DOHH2 (cell line): Measurements from ENCODE around the gene TIMMDC1.
"Not testable (repeated sequence)": the region's sequence is repeated elsewhere in the genome, so short reads cannot be mapped to it uniquely, and the experiment has no call there.

Source experiments
- H3F3A ChIP-seq: fragments of 200-600 bp; sonication (generic), shearing (Covaris generic); 2 replicates; pipeline ENCODE4 v1.6.0; 2016; ENCODE audit warnings: antibody characterized with exemption, mild to moderate bottlenecking; ENCODE audit not compliant: control insufficient read depth, insufficient read depth
- H3K27ac ChIP-seq: fragments of 200-600 bp; sonication (generic); 2 replicates; pipeline ENCODE4 v1.5.1; 2014; ENCODE audit warnings: low read depth, mild to moderate bottlenecking, low read length, moderate library complexity
- H3K27me3 ChIP-seq: fragments of 200-600 bp; sonication (generic); 2 replicates; pipeline ENCODE4 v1.6.1; 2014; ENCODE audit warnings: mild to moderate bottlenecking, low read length, mixed read lengths; ENCODE audit not compliant: control insufficient read depth
- H3K36me3 ChIP-seq: fragments of 200-600 bp; sonication (generic); 2 replicates; pipeline ENCODE4 v1.6.1; 2014; ENCODE audit warnings: mild to moderate bottlenecking, low read length, moderate library complexity, mixed read lengths; ENCODE audit not compliant: control insufficient read depth
- H3K4me1 ChIP-seq: fragments of 200-600 bp; sonication (generic); 2 replicates; pipeline ENCODE4 v1.6.1; 2014; ENCODE audit warnings: mild to moderate bottlenecking, low read length, mixed read lengths; ENCODE audit not compliant: control insufficient read depth
- H3K4me2 ChIP-seq: fragments of 200-600 bp; sonication (generic); 2 replicates; pipeline ENCODE4 v1.6.0; 2014; ENCODE audit warnings: mild to moderate bottlenecking, low read length, moderate library complexity
- H3K4me3 ChIP-seq: fragments of 200-600 bp; sonication (generic); 2 replicates; pipeline ENCODE4 v1.5.1; 2014; ENCODE audit warnings: mild to moderate bottlenecking, low read length, mixed read lengths
- H3K79me2 ChIP-seq: fragments of 200-600 bp; sonication (generic); 2 replicates; pipeline ENCODE4 v1.6.1; 2014; ENCODE audit warnings: mild to moderate bottlenecking, low read length, mixed read lengths; ENCODE audit not compliant: control insufficient read depth
- H3K9me2 ChIP-seq: fragments of 200-600 bp; sonication (generic); replicated peaks from 2 replicates; pipeline ENCODE4 v1.6.1; 2014; ENCODE audit warnings: mild to moderate bottlenecking, low read length, mixed read lengths; ENCODE audit not compliant: control insufficient read depth
- H3K9me3 ChIP-seq: fragments of 200-600 bp; sonication (generic); 2 replicates; pipeline ENCODE4 v1.6.1; 2014; ENCODE audit warnings: antibody characterized with exemption, low read length, mixed read lengths; ENCODE audit not compliant: control insufficient read depth, insufficient read depth
- H4K20me1 ChIP-seq: fragments of 200-600 bp; sonication (generic); 2 replicates; pipeline ENCODE4 v1.6.0; 2014; ENCODE audit warnings: low read depth, mild to moderate bottlenecking, antibody characterized with exemption, low read length, moderate library complexity; ENCODE audit not compliant: control insufficient read depth, insufficient read depth
- CTCF ChIP-seq: fragments of 200-600 bp; sonication (generic); IDR thresholded peaks from one replicate; pipeline ENCODE4 v1.5.1; 2014; ENCODE audit warnings: antibody characterized with exemption, mild to moderate bottlenecking, low read depth, low read length; ENCODE audit not compliant: poor library complexity, severe bottlenecking
- EZH2phosphoT487 ChIP-seq: fragments of 200-600 bp; sonication (generic); IDR thresholded peaks from 2 replicates; pipeline ENCODE4 v1.6.1; 2017; ENCODE audit warnings: borderline replicate concordance, mild to moderate bottlenecking, antibody characterized with exemption, low read length, moderate library complexity, mixed read lengths

Gene TIMMDC1

GRCh38 chr3:119548341-119548740 is 50.0 kb downstream of the TIMMDC1 start:
- Histone ChIP-seq H3K79me2 (peaks cover 3% of the 10 kb centered on the region; the same call in 1 of the 2 replicates), H3K4me2 (no peak overlapping the region)

GRCh38 chr3:119550192-119550910 is 52.0 kb downstream of the TIMMDC1 start:
- peaks cover 72% of the 10 kb centered on the region for H3K4me1 ChIP-seq
- H3K9me2 ChIP-seq = no peaks in the 10 kb centered on the region
- H3K27ac ChIP-seq = peak overlapping the region; percentile 53
- H3K27me3 ChIP-seq = no peaks in the 10 kb centered on the region
- no peaks in the 10 kb centered on the region for H4K20me1 ChIP-seq
- H3K9me3 ChIP-seq = no peaks in the 10 kb centered on the region
- TF ChIP-seq CTCF (no peak), EZH2phosphoT487 (no peak)
- peaks cover 14% of the 10 kb centered on the region for H3K36me3 ChIP-seq
- H3K79me2 ChIP-seq = peaks cover 3% of the 10 kb centered on the region; the same call in 1 of the 2 replicates
- no peaks in the 10 kb centered on the region for H3F3A ChIP-seq
- peak overlapping the region; percentile 42 for H3K4me3 ChIP-seq
- H3K4me2 ChIP-seq = peak overlapping the region; percentile 58

More at GRCh38 chr3:119548341-119548740, 50.0 kb downstream of the TIMMDC1 start:
- Histone ChIP-seq H3F3A (no peaks in the 10 kb centered on the region), H3K9me3 (no peaks in the 10 kb centered on the region), H3K4me1 (peaks cover 51% of the 10 kb centered on the region), H3K9me2 (no peaks in the 10 kb centered on the region), H4K20me1 (no peaks in the 10 kb centered on the region), H3K4me3 (no peak overlapping the region), H3K27me3 (no peaks in the 10 kb centered on the region), H3K27ac (no peak overlapping the region), H3K36me3 (peaks cover 22% of the 10 kb centered on the region)
- no peak for TF ChIP-seq CTCF
- TF ChIP-seq EZH2phosphoT487 = no peak

DNA sequence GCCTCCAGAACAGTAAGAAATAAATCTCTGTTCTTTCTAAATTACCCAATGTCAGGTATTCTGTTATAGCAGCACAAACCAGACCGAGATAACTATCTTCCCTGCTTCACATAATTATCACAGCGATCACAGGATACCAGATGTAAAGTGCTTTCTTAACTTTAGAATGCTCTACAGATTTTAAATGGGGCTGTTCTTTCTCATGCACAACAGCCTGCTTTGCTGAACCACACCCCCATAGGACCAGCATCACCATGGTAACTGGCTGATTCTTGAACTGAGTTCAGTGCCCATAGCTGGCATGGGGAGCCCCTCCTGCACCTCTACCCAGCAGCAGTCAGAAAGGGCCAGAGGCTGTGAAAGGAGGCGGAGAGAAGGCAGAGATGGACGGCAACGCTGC is 53.3 kb downstream of the TIMMDC1 start:
- Histone ChIP-seq H3K4me1 (peaks cover 78% of the 10 kb centered on the region), H3K27me3 (no peaks in the 10 kb centered on the region), H3K4me3 (peak overlapping the region; percentile 42), H3K27ac (peak overlapping the region; percentile 53), H3K36me3 (peaks cover 24% of the 10 kb centered on the region), H3F3A (no peaks in the 10 kb centered on the region), H4K20me1 (no peaks in the 10 kb centered on the region), H3K79me2 (peaks cover 3% of the 10 kb centered on the region; the same call in 1 of the 2 replicates), H3K4me2 (peak overlapping the region; percentile 58), H3K9me3 (no peaks in the 10 kb centered on the region), H3K9me2 (no peaks in the 10 kb centered on the region)
- no peak for TF ChIP-seq CTCF
- TF ChIP-seq EZH2phosphoT487 = no peak

DNA sequence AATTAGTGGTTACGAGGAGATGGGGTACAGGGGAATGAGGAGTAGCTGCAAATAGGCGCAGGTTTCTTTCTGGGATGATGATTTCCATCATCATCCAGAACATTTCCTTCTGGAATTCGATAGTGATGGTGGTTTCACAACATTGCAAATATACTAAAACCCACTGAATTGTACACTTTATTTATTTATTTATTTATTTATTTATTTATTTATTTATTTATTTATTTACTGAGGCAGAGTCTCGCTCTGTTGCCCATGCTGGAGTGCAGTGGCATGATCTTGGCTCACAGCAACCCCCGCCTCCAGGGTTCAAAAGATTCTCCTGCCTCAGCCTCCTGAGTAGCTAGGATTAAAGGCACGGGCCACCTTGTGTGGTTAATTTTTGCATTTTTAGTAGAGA is 54.6 kb downstream of the TIMMDC1 start:
- not testable (repeated sequence) for H3F3A ChIP-seq, H3K27ac ChIP-seq, H3K79me2 ChIP-seq, H3K27me3 ChIP-seq, H3K9me2 ChIP-seq, H4K20me1 ChIP-seq, H3K9me3 ChIP-seq
- peaks cover 87% of the 10 kb centered on the region for H3K4me1 ChIP-seq
- peaks cover 36% of the 10 kb centered on the region for H3K36me3 ChIP-seq
- peak overlapping the region; percentile 76 for H3K4me2 ChIP-seq
- H3K4me3 ChIP-seq = peak overlapping the region; percentile 17
